Lower lobe of right lung (tissue), 2 donors: ENCODE results near the gene TMEM178A. TPM values are rescaled to one million over a fixed set of nuclear protein-coding genes. Genes with fewer than 3 reads are reported as not detected.

Experiments used
- ATAC-seq, 2 donors: fragments of 200-7000 bp; cut with Tn5 transposase; one replicate each; pipeline ENCODE4 v1.9.1; 2020 to 2022; ENCODE audit warnings: mild to moderate bottlenecking in 2 of 2, moderate library complexity in 2 of 2
- DNase-seq: peaks from one replicate; pipeline ENCODE4 v3.0.0-alpha.2; 2020
- H3K27ac ChIP-seq: fragments of 200-600 bp; one replicate; pipeline ENCODE4 v1.8.0; 2022
- H3K27me3 ChIP-seq: fragments of 200-600 bp; one replicate; pipeline ENCODE4 v1.8.0; 2022; ENCODE audit warnings: low read depth
- H3K36me3 ChIP-seq: fragments of 200-600 bp; one replicate; pipeline ENCODE4 v1.8.0; 2022; ENCODE audit warnings: mild to moderate bottlenecking
- H3K4me1 ChIP-seq: fragments of 200-600 bp; one replicate; pipeline ENCODE4 v1.8.0; 2022
- H3K4me3 ChIP-seq: fragments of 200-600 bp; one replicate; pipeline ENCODE4 v1.8.0; 2022; ENCODE audit warnings: mild to moderate bottlenecking
- H3K9me3 ChIP-seq: fragments of 200-600 bp; one replicate; pipeline ENCODE4 v1.8.0; 2022
- CTCF ChIP-seq: fragments of 200-600 bp; IDR thresholded peaks from one replicate; pipeline ENCODE4 v1.8.0; 2022; ENCODE audit warnings: antibody characterized with exemption, mild to moderate bottlenecking
- intact Hi-C: fragments of 100-400 bp; cut with DNase I; formaldehyde crosslinking; loops from one replicate; pipeline ENCODE4 v1.11.0; 2022
- total RNA-seq: library from RNA; stranded (reverse); fragmentation: NEBNext Ultra II Directional; extraction: Animal tissue kit (Norgen Biotek cat#: 25700); gene quantifications from one replicate; pipeline ENCODE4 v1.2.1, GENCODE V29; 2021
- donor health status: DM: no; HTN: yes; CAD: no; lungs with severe emphysema.

TMEM178A gene
- total RNA-seq, 1 donor from 2014 or later = 3.2 TPM

GRCh38 chr2:39730276-39730675 lies 64.6 kb downstream of the TMEM178A start:
- intact Hi-C loops = no loop called here
- TF ChIP-seq CTCF = no peak
- ATAC-seq = no peak
- Histone ChIP-seq H3K36me3 (peaks cover 11% of the 10 kb centered on the region), H3K9me3 (no peaks in the 10 kb centered on the region), H3K27me3 (no peaks in the 10 kb centered on the region), H3K4me3 (no peak overlapping the region), H3K27ac (no peak overlapping the region), H3K4me1 (no peaks in the 10 kb centered on the region)
- no peak for DNase-seq

DNA sequence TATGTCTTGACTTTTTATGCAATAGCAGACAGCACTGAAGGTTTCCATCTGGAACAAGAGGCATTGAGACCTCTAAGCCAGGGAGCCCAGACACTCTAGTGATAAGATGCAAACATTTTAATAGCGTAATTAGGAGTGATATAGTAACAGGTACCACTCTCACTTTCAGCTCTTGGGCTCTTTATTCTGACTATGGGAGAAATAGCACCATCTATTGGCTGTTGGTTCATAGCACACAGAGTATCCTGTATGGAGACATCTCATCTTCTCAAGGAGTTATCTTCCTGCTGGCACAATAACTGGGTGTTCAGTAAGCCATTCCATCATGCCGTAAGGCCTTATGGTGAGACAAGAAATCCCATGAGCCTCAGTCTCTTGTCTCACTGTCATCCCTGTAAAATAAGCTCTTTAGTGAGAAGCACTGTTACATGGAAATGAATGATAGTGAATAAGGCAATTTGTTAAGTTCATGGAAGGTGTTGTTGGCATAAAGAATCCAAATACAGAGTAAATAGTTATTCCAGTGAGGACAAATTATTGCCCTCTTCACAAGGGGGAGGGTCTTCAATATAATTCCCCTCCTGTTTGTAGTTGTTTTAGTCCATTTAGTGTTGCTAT lies 65.1 kb downstream of the TMEM178A start:
- peak; percentile 41 for TF ChIP-seq CTCF
- ATAC-seq = peak in 1 of 2 donors; percentile 31
- no peak for DNase-seq
- Histone ChIP-seq H3K27me3 (no peaks in the 10 kb centered on the region), H3K27ac (no peak overlapping the region), H3K4me3 (no peak overlapping the region), H3K4me1 (no peaks in the 10 kb centered on the region), H3K9me3 (no peaks in the 10 kb centered on the region), H3K36me3 (peaks cover 16% of the 10 kb centered on the region)
- intact Hi-C loops = no loop called here

DNA sequence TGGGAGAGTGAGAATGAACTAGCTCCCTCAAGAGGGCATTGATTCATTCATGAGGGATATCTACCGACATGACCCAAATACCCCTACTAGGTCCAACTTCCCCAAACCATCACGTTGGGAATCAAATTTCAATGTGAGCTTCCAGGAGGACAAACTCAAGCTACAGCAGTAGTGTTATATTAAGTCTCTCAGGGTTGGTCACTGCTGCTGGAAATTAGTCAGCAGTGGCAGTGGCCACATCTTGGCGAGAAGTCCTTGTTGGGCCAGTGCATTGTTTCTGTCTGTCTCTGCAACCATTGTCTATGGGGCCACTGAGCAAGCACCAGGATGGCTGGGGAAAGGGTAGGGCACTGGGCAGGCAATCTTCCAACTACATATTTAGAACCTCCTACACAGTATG lies 65.8 kb downstream of the TMEM178A start:
- ATAC-seq (no peak), DNase-seq (no peak)
- Histone ChIP-seq H3K4me3 (no peak overlapping the region), H3K27ac (no peak overlapping the region), H3K27me3 (no peaks in the 10 kb centered on the region), H3K9me3 (no peaks in the 10 kb centered on the region), H3K4me1 (no peaks in the 10 kb centered on the region), H3K36me3 (peaks cover 23% of the 10 kb centered on the region)
- no peak for TF ChIP-seq CTCF
- intact Hi-C loops = no loop called here

GRCh38 chr2:39732482-39732881 lies 66.8 kb downstream of the TMEM178A start:
- Histone ChIP-seq H3K36me3 (peaks cover 32% of the 10 kb centered on the region), H3K27ac (no peak overlapping the region), H3K9me3 (no peaks in the 10 kb centered on the region), H3K27me3 (no peaks in the 10 kb centered on the region), H3K4me3 (no peak overlapping the region), H3K4me1 (no peaks in the 10 kb centered on the region)
- no peak for TF ChIP-seq CTCF
- no peak for DNase-seq
- peak in 1 of 2 donors; percentile 23 for ATAC-seq
- intact Hi-C loops = no loop called here

DNA sequence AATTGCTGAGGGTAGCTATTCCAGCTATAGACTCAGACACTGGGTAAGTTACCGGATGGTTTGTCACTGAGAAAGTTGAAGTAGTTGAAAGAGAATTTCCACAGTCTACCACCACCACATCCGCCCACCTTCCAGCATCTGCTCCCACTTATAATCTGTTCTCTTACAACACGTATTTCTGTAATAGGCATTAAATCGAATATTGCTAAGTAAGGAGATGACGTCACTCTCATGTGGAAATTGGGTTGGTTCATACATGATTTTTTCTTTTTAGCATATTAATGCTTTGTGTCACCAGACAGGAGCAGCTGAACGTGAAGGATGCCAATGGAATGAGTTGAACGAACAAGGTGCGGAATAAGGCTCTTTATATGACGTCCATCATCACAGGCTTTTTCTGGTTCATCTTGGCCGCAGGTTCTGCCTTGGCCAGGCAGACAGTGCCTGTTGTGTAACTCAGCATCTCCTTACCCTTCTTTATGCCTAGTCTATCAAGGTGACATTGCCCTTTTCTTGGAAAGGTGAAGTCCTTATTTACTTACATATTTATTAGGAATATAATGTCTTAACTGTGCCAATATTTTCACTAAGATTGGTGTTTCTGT lies 67.5 kb downstream of the TMEM178A start:
- Histone ChIP-seq H3K4me3 (no peak overlapping the region), H3K27ac (no peak overlapping the region)

More for the DNA sequence above, 67.5 kb downstream of the TMEM178A start:
- no peak for TF ChIP-seq CTCF
- no peaks in the 10 kb centered on the region for H3K9me3 ChIP-seq
- H3K27me3 ChIP-seq = no peaks in the 10 kb centered on the region
- H3K36me3 ChIP-seq = peaks cover 34% of the 10 kb centered on the region
- intact Hi-C loops = no loop called here
- no peak for DNase-seq
- H3K4me1 ChIP-seq = no peaks in the 10 kb centered on the region
- ATAC-seq = no peak
